ENCODE results near the gene RHBG.

The RHBG gene

GRCh38 chr1:156431366-156431765, 62.4 kb downstream of the RHBG start:
- TF ChIP-seq ZFX (IDR thresholded peaks at IDR 0.05; ENCODE audit: borderline replicate concordance): no peak
- TF ChIP-seq CTCF (IDR thresholded peaks at IDR 0.05): no peak
- H3K27ac ChIP-seq: no peak overlapping the region

GRCh38 chr1:156431769-156432668, 63.0 kb downstream of the RHBG start:
- H3K27ac ChIP-seq: no peak overlapping the region
- TF ChIP-seq ZFX (IDR thresholded peaks at IDR 0.05; ENCODE audit: borderline replicate concordance) (no peak), CTCF (IDR thresholded peaks at IDR 0.05) (no peak)

- H3K27ac ChIP-seq: no peak overlapping the region
- no peak for TF ChIP-seq CTCF (IDR thresholded peaks at IDR 0.05)
- TF ChIP-seq ZFX (IDR thresholded peaks at IDR 0.05; ENCODE audit: borderline replicate concordance): no peak
Measured at GRCh38 chr1:156432669-156433018, 63.6 kb downstream of the RHBG start.

GRCh38 chr1:156433032-156433431, 64.0 kb downstream of the RHBG start:
- TF ChIP-seq CTCF (IDR thresholded peaks at IDR 0.05): no peak
- TF ChIP-seq ZFX (IDR thresholded peaks at IDR 0.05; ENCODE audit: borderline replicate concordance): no peak
- H3K27ac ChIP-seq: no peak overlapping the region

- TF ChIP-seq CTCF (IDR thresholded peaks at IDR 0.05) (no peak), ZFX (IDR thresholded peaks at IDR 0.05; ENCODE audit: borderline replicate concordance) (no peak)
- no peak overlapping the region for H3K27ac ChIP-seq
Measured at GRCh38 chr1:156433602-156434001, 64.6 kb downstream of the RHBG start.

Data from 22Rv1 (cell line).